Activated CD8-positive, alpha-beta T cell treated with anti-CD3 and anti-CD28 coated beads, Interleukin-2, amount 10 ng/mL, durations not matched to agents 7 days and 5 days (primary cell): Measurements from ENCODE around the gene SERPINB10. TPM values are rescaled to one million over a fixed set of nuclear protein-coding genes. Genes with fewer than 3 reads are reported as not detected.
"Not testable (repeated sequence)": the region's sequence is repeated elsewhere in the genome, so short reads cannot be mapped to it uniquely, and the experiment has no call there.

ENCODE experiments used
- ATAC-seq: fragments of 150-1000 bp; cut with Tn5 transposase; one replicate; pipeline ENCODE4 v1.10.0; 2021; ENCODE audit warnings: moderate library complexity
- CTCF ChIA-PET: fragments of 350-600 bp; sonication (Branson Sonifier 250); formaldehyde crosslinking; loops from one replicate; lab custom pipeline; 2021; ENCODE audit warnings: antibody characterized with exemption; lab: Charles Lee
- POLR2A ChIA-PET: fragments of 350-600 bp; sonication (Branson Sonifier 250); formaldehyde crosslinking; loops from one replicate; lab custom pipeline; 2021; ENCODE audit warnings: antibody characterized with exemption; lab: Charles Lee
- DNase-seq: peaks from one replicate; pipeline ENCODE4 v3.0.0-alpha.2; 2020
- H3K27ac Mint-ChIP-seq: one replicate; pipeline ENCODE4 v1.8.0; 2021; ENCODE audit warnings: mild to moderate bottlenecking, mixed read lengths
- H3K27me3 Mint-ChIP-seq: one replicate; pipeline ENCODE4 v1.8.0; 2021; ENCODE audit warnings: low read depth, mixed read lengths
- H3K36me3 Mint-ChIP-seq: one replicate; pipeline ENCODE4 v1.8.0; 2021; ENCODE audit warnings: low read depth, mixed read lengths
- H3K4me1 Mint-ChIP-seq: one replicate; pipeline ENCODE4 v1.8.0; 2021; ENCODE audit warnings: low read depth, mixed read lengths
- H3K4me3 Mint-ChIP-seq: one replicate; pipeline ENCODE4 v1.8.0; 2021; ENCODE audit warnings: mild to moderate bottlenecking, mixed read lengths
- H3K9me3 Mint-ChIP-seq: one replicate; pipeline ENCODE4 v1.8.0; 2022; ENCODE audit warnings: mixed read lengths; ENCODE audit not compliant: insufficient read depth
- total RNA-seq, 2 experiments: library from RNA; stranded (reverse); gene quantifications; one replicate each; pipeline ENCODE4 v1.2.3, GENCODE V29; 2021

SERPINB10 gene
- total RNA-seq, 2 experiments from 2014 or later, result not detected

- Mint-ChIP-seq H3K27me3 (peaks cover 33% of the 10 kb centered on the region), H3K27ac (no peak overlapping the region), H3K4me3 (no peak overlapping the region), H3K9me3 (no peaks in the 10 kb centered on the region), H3K4me1 (no peaks in the 10 kb centered on the region), H3K36me3 (no peaks in the 10 kb centered on the region)
- no peak for ATAC-seq
- POLR2A ChIA-PET, result no interaction called here
- CTCF ChIA-PET, result no interaction called here
- no peak for DNase-seq
Observed at GRCh38 chr18:63928331-63928730, 20.6 kb downstream of the SERPINB10 start.

DNA sequence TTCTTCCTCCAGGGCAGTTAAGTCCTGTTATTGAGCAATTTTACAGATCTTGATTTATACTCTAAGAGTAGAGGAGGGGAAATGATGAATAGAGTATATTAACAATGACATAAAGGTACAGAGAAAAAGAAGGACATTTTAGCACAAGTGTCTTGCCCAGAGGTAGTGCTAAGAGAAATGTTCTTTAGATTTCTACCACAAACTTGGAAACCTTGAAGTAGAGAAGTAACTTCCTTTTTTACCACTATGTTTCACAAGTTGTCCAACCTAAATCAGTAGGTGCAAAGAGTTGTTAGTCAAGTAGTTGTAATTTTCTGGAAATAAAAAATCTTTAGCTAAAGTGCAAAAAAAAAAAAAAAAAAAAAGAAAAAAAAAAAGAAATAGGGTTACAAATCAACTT, 21.6 kb downstream of the SERPINB10 start:
- H3K27me3 Mint-ChIP-seq, result peaks cover 34% of the 10 kb centered on the region
- ATAC-seq, H3K36me3 Mint-ChIP-seq, H3K4me1 Mint-ChIP-seq, H3K4me3 Mint-ChIP-seq, H3K27ac Mint-ChIP-seq, H3K9me3 Mint-ChIP-seq, CTCF ChIA-PET, DNase-seq, POLR2A ChIA-PET: not testable (repeated sequence)

DNA sequence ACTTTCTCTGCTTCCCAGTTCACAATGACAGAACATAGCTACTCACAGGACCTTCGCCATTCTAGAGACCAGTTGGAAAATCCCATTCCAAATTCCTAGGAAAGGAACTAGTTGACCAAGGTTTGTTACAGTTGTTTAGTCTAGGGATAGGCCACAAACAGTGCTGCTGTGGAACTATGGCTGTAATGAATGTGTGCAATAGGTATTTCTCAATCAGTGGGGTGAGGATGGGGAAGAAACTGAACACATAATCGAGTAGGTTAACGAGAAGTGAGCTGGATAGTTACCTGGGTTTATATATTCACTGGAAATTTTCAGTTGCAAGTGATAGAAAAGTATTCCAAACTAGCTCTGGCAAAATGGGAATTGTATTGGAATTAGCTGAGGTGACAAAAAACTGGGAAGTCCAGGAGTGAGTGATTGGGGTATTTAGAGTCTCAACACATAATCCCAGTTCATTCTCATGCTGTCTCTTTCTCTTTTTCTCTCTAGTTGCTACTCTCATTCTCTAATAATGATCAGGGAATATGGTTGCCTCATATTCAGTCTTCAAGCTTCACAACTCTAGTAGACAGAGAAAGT, 23.1 kb downstream of the SERPINB10 start:
- CTCF ChIA-PET, result no interaction called here
- H3K4me3 Mint-ChIP-seq, result no peak overlapping the region
- no peaks in the 10 kb centered on the region for H3K4me1 Mint-ChIP-seq
- no peaks in the 10 kb centered on the region for H3K9me3 Mint-ChIP-seq
- DNase-seq, result no peak
- no peak for ATAC-seq
- peaks cover 37% of the 10 kb centered on the region for H3K27me3 Mint-ChIP-seq
- no peak overlapping the region for H3K27ac Mint-ChIP-seq
- POLR2A ChIA-PET, result no interaction called here
- H3K36me3 Mint-ChIP-seq, result no peaks in the 10 kb centered on the region

GRCh38 chr18:63936156-63936931, 28.6 kb downstream of the SERPINB10 start:
- Mint-ChIP-seq H3K4me1 (peaks cover 5% of the 10 kb centered on the region), H3K9me3 (no peaks in the 10 kb centered on the region), H3K4me3 (peak overlapping the region; percentile 56), H3K27me3 (peaks cover 21% of the 10 kb centered on the region), H3K36me3 (no peaks in the 10 kb centered on the region), H3K27ac (no peak overlapping the region)
- ChIA-PET POLR2A (no interaction called here), CTCF (interaction anchor here (0.6 to 4.1 kb wide), 26 partner anchors 12 to 430 kb away, joined by 3 to 28 read pairs (median 4); partner anchors contain the start of gene HMSD)
- peak; percentile 95 for ATAC-seq
- peak; percentile 72 for DNase-seq

GRCh38 chr18:63936932-63937393, 29.2 kb downstream of the SERPINB10 start:
- H3K4me3 Mint-ChIP-seq, result no peak overlapping the region
- no peaks in the 10 kb centered on the region for H3K36me3 Mint-ChIP-seq
- peaks cover 5% of the 10 kb centered on the region for H3K4me1 Mint-ChIP-seq
- peaks cover 23% of the 10 kb centered on the region for H3K27me3 Mint-ChIP-seq
- CTCF ChIA-PET, result interaction anchor here (0.6 to 4.1 kb wide), 16 partner anchors 12 to 431 kb away, joined by 3 to 28 read pairs (median 4); partner anchors contain the start of gene HMSD
- no peaks in the 10 kb centered on the region for H3K9me3 Mint-ChIP-seq
- POLR2A ChIA-PET, result no interaction called here
- DNase-seq, result no peak
- no peak overlapping the region for H3K27ac Mint-ChIP-seq
- ATAC-seq, result no peak

- H3K36me3 Mint-ChIP-seq, result no peaks in the 10 kb centered on the region
- H3K4me1 Mint-ChIP-seq, result peaks cover 5% of the 10 kb centered on the region
- ChIA-PET CTCF (interaction anchor here (4.1 kb wide), 1 partner anchor 23 kb away, joined by 28 read pairs; no protein-coding TSS in a partner anchor), POLR2A (no interaction called here)
- ATAC-seq (no peak), DNase-seq (no peak)
- H3K4me3 Mint-ChIP-seq, result no peak overlapping the region
- no peak overlapping the region for H3K27ac Mint-ChIP-seq
- H3K27me3 Mint-ChIP-seq, result peaks cover 30% of the 10 kb centered on the region
- no peaks in the 10 kb centered on the region for H3K9me3 Mint-ChIP-seq
Observed at GRCh38 chr18:63940008-63940407, 32.2 kb downstream of the SERPINB10 start.

DNA sequence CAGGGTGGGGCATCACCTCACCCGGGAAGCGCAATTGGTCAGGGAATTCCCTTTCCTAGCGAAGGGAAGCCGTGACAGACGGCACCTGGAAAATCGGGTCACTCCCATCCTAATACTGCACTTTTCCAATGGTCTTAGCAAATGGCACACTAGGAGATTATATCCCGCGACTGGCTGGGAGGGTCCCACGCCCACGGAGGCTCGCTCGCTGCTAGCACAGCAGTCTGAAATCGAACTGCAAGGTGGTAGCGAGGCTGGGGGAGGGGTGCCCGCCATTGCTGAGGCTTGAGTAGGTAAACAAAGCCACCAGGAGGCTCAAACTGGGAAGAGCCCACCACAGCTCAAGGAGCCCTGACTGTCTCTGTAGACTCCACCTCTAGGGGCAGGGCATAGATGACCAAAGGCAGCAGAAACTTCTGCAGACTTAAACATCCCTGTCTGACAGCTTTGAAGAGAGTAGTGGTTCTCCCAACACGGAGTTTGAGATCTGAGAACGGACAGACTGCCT, 32.8 kb downstream of the SERPINB10 start:
- not testable (repeated sequence) for H3K9me3 Mint-ChIP-seq

GRCh38 chr18:63947051-63947790, 39.5 kb downstream of the SERPINB10 start:
- Mint-ChIP-seq H3K27me3 (peaks cover 38% of the 10 kb centered on the region), H3K9me3 (no peaks in the 10 kb centered on the region), H3K27ac (no peak overlapping the region), H3K4me3 (no peak overlapping the region), H3K36me3 (no peaks in the 10 kb centered on the region), H3K4me1 (peaks cover 26% of the 10 kb centered on the region)
- no peak for ATAC-seq
- ChIA-PET CTCF (no interaction called here), POLR2A (no interaction called here)
- no peak for DNase-seq

More for the DNA sequence above, 32.8 kb downstream of the SERPINB10 start:
- ATAC-seq, H3K36me3 Mint-ChIP-seq, CTCF ChIA-PET, H3K27ac Mint-ChIP-seq, DNase-seq, H3K4me1 Mint-ChIP-seq, H3K4me3 Mint-ChIP-seq, POLR2A ChIA-PET: not testable (repeated sequence)
- peaks cover 29% of the 10 kb centered on the region for H3K27me3 Mint-ChIP-seq

GRCh38 chr18:63949068-63949737, 41.4 kb downstream of the SERPINB10 start, which contains the start of gene HMSD:
Gene HMSD (plus strand): TSS chr18:63949301. CDS start chr18:63953456, 4,155 bp downstream.
- Mint-ChIP-seq H3K36me3 (no peaks in the 10 kb centered on the region), H3K27me3 (peaks cover 21% of the 10 kb centered on the region), H3K4me3 (peak within 1 kb of the TSS; percentile 42), H3K9me3 (no peaks in the 10 kb centered on the region), H3K4me1 (peaks cover 26% of the 10 kb centered on the region), H3K27ac (no peak within 1 kb of the TSS)
- DNase-seq, result peak; percentile 63
- CTCF ChIA-PET, result interaction anchor here (1.0 to 1.7 kb wide), 3 partner anchors 13 to 21 kb away, joined by 4 to 6 read pairs (median 4); partner anchors contain the start of gene SERPINB8
- peak; percentile 96 for ATAC-seq
- POLR2A ChIA-PET, result no interaction called here

DNA sequence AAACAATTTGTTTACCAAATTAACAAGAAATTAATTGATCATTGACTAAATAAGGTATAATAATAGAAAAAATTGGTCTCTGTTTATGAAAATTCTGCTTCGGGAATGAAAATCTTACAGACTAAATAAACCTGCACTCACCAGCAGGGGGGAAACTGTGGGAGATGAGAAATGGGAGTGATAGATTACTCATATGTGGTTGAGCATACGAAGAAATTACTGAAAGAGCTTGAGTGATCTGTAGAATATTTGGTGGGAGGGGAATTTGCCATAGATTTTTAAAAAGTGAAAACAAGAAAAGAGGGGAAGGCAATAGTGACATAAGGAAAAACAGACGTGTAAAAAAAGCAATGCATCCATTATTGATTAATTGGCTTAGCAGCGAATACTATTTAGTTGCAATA, 43.5 kb downstream of the SERPINB10 start:
- H3K27ac Mint-ChIP-seq, result no peak overlapping the region
- H3K4me3 Mint-ChIP-seq, result no peak overlapping the region
- H3K27me3 Mint-ChIP-seq, result peaks cover 14% of the 10 kb centered on the region
- peaks cover 26% of the 10 kb centered on the region for H3K4me1 Mint-ChIP-seq
- ChIA-PET CTCF (interaction anchor here (1.3 kb wide), 2 partner anchors 9 to 15 kb away, joined by 3 to 5 read pairs; no protein-coding TSS in a partner anchor), POLR2A (no interaction called here)
- H3K9me3 Mint-ChIP-seq, result no peaks in the 10 kb centered on the region
- ATAC-seq (no peak), DNase-seq (no peak)
- H3K36me3 Mint-ChIP-seq, result no peaks in the 10 kb centered on the region

GRCh38 chr18:63953811-63954210, 46.1 kb downstream of the SERPINB10 start:
- Mint-ChIP-seq H3K9me3 (no peaks in the 10 kb centered on the region), H3K27me3 (peaks cover 14% of the 10 kb centered on the region), H3K27ac (no peak overlapping the region), H3K36me3 (no peaks in the 10 kb centered on the region), H3K4me1 (peaks cover 17% of the 10 kb centered on the region), H3K4me3 (no peak overlapping the region)
- CTCF ChIA-PET, result interaction anchor here (0.9 to 3.2 kb wide), 3 partner anchors 10 to 18 kb away, joined by 3 to 27 read pairs (median 4); no protein-coding TSS in a partner anchor
- DNase-seq (no peak), ATAC-seq (no peak)
- POLR2A ChIA-PET, result no interaction called here
